OCI-LY7 (cell line): ENCODE measurements around the gene GLRA3.
"Not testable (repeated sequence)": the region's sequence is repeated elsewhere in the genome, so short reads cannot be mapped to it uniquely, and the experiment has no call there.

ENCODE experiments used
- CTCF ChIP-seq: fragments of 200-600 bp; sonication (generic); conservative IDR thresholded peaks from 2 replicates; pipeline ENCODE4 v1.5.1; 2014; ENCODE audit warnings: mild to moderate bottlenecking, antibody characterized with exemption, low read length, moderate library complexity, mixed read lengths
- EZH2phosphoT487 ChIP-seq: fragments of 200-600 bp; sonication (generic); IDR thresholded peaks from 2 replicates; pipeline ENCODE4 v1.6.1; 2018; ENCODE audit warnings: low read depth, borderline replicate concordance, mild to moderate bottlenecking, mixed run types, antibody characterized with exemption, low read length, moderate library complexity, mixed read lengths

GRCh38 chr4:174691876-174692275, 137.2 kb downstream of the GLRA3 start:
- not testable (repeated sequence) for TF ChIP-seq CTCF, EZH2phosphoT487
